ENCODE measurements around the gene MCIDAS.
A peak's percentile ranks its signal among the peaks of the same experiment; 100 is the strongest.

The MCIDAS gene

GRCh38 chr5:55222092-55222984 is 4.8 kb downstream of the MCIDAS start:
- DNase-seq = peak; percentile 47 to 66 (median 56)

- DNase-seq = peak in 2 of 3 donors; percentile 30 to 47
Measured at GRCh38 chr5:55220433-55221185, 6.5 kb downstream of the MCIDAS start.

- no peak for DNase-seq
Measured at GRCh38 chr5:55219770-55220169, 7.3 kb downstream of the MCIDAS start.

- DNase-seq = no peak
Measured at GRCh38 chr5:55218967-55219366, 8.1 kb downstream of the MCIDAS start.

GRCh38 chr5:55211184-55211874 is 15.8 kb downstream of the MCIDAS start:
- DNase-seq = no peak

GRCh38 chr5:55205001-55205400 is 22.1 kb downstream of the MCIDAS start:
- DNase-seq = no peak

- peak in 1 of 3 donors; percentile 16 for DNase-seq
Measured at GRCh38 chr5:55191165-55191564, 36.0 kb downstream of the MCIDAS start.

GRCh38 chr5:55188656-55189540 is 38.2 kb downstream of the MCIDAS start:
- no peak for DNase-seq

- DNase-seq = no peak
Measured at GRCh38 chr5:55187370-55187769, 39.7 kb downstream of the MCIDAS start.

GRCh38 chr5:55180016-55180415 is 47.1 kb downstream of the MCIDAS start:
- DNase-seq = no peak

GRCh38 chr5:55177078-55177477 is 50.0 kb downstream of the MCIDAS start:
- DNase-seq = peak in 1 of 3 donors; percentile 19

- peak; percentile 58 to 83 (median 70) for DNase-seq
Measured at GRCh38 chr5:55176176-55176818, 50.8 kb downstream of the MCIDAS start.

- no peak for DNase-seq
Measured at GRCh38 chr5:55175781-55176175, 51.3 kb downstream of the MCIDAS start.

GRCh38 chr5:55173687-55174230 is 53.4 kb downstream of the MCIDAS start:
- no peak for DNase-seq

GRCh38 chr5:55172937-55173686 is 54.0 kb downstream of the MCIDAS start, which contains the start of gene CDC20B:
Gene CDC20B, minus strand, starts transcription at chr5:55173177. Its CDS starts 177 bp downstream, at chr5:55173000.
- DNase-seq = peak; percentile 86 to 97 (median 95)

- peak; percentile 73 to 89 (median 83) for DNase-seq
Measured at GRCh38 chr5:55172051-55172899, 54.8 kb downstream of the MCIDAS start.

GRCh38 chr5:55171471-55171870 is 55.6 kb downstream of the MCIDAS start:
- no peak for DNase-seq

Data from suppressor macrophage treated with lipopolysaccharide for 1 hour (primary cell).